GM23338 (cell line): ENCODE measurements around the gene CKB.

Source experiments
- CTCF ChIP-seq, 2 experiments: fragments of 200-600 bp in 1 of 2; sonication (generic) in 1 of 2; conservative IDR thresholded peaks; 2 replicates each; pipeline versions ENCODE4 v1.5.1 to v1.6.1; 2016 to 2017; ENCODE audit warnings: antibody characterized with exemption in 2 of 2, low read depth in 2 of 2, mild to moderate bottlenecking in 2 of 2, moderate library complexity in 1 of 2
- EZH2 ChIP-seq: fragments of 200-600 bp; sonication (generic); IDR thresholded peaks from one replicate; pipeline ENCODE4 v1.8.0; 2017; ENCODE audit warnings: antibody characterized with exemption, mild to moderate bottlenecking, low read depth; ENCODE audit not compliant: unreplicated experiment
- EZH2phosphoT487 ChIP-seq: fragments of 200-600 bp; sonication (generic); IDR thresholded peaks from one replicate; pipeline ENCODE4 v1.8.1; 2018; ENCODE audit warnings: antibody characterized with exemption; ENCODE audit not compliant: unreplicated experiment
- JUNB ChIP-seq: IDR thresholded peaks from one replicate; pipeline ENCODE4 v1.6.1; 2016; ENCODE audit warnings: antibody characterized with exemption; ENCODE audit not compliant: unreplicated experiment
- POLR2AphosphoS5 ChIP-seq: IDR thresholded peaks from 2 replicates; pipeline ENCODE4 v1.6.1; 2016; ENCODE audit warnings: antibody characterized with exemption, low read depth
- STAT1 ChIP-seq: IDR thresholded peaks from one replicate; pipeline ENCODE4 v1.6.1; 2016; ENCODE audit warnings: antibody characterized with exemption; ENCODE audit not compliant: unreplicated experiment
- ZNF331 ChIP-seq: fragments of 250-450 bp; sonication (Bioruptor Pico); IDR thresholded peaks from 2 replicates; pipeline ENCODE4 v1.5.0; 2020; ENCODE audit warnings: low read depth, mild to moderate bottlenecking, moderate library complexity
- TF ChIP-seq, protein P1 (sequence below): IDR thresholded peaks from one replicate; pipeline ENCODE4 v1.6.1; 2018; ENCODE audit warnings: antibody characterized with exemption; ENCODE audit not compliant: unreplicated experiment

DNA sequence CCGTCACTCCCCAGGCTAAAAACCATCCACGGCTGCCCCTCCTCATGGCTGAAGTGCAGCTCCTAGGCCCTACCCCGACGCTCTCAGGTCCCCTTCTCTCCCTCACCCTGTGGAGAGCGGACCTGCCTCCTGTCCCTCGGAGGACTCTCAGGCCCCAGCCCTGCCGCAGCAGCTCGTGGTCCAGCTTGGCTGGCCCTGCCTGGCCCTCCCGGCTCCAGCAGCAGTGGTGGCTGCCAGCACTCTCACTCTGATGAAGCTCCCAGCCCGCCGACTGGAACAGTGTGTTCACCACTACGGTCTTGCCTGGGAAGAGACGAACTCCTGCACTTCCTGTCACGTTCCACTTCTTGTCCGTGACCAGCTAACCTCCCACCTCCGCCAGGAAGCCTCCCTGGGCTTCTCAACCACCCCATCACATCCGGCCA is 28.7 kb upstream of the CKB start:
- TF ChIP-seq EZH2phosphoT487 = no peak
- no peak for TF ChIP-seq CTCF (conservative IDR thresholded peaks at IDR 0.05; ENCODE audit: low read depth in 2 of 2)
- no peak for TF ChIP-seq EZH2
- TF ChIP-seq STAT1 = no peak
- TF ChIP-seq POLR2AphosphoS5 = no peak
- TF ChIP-seq, protein P1, sequence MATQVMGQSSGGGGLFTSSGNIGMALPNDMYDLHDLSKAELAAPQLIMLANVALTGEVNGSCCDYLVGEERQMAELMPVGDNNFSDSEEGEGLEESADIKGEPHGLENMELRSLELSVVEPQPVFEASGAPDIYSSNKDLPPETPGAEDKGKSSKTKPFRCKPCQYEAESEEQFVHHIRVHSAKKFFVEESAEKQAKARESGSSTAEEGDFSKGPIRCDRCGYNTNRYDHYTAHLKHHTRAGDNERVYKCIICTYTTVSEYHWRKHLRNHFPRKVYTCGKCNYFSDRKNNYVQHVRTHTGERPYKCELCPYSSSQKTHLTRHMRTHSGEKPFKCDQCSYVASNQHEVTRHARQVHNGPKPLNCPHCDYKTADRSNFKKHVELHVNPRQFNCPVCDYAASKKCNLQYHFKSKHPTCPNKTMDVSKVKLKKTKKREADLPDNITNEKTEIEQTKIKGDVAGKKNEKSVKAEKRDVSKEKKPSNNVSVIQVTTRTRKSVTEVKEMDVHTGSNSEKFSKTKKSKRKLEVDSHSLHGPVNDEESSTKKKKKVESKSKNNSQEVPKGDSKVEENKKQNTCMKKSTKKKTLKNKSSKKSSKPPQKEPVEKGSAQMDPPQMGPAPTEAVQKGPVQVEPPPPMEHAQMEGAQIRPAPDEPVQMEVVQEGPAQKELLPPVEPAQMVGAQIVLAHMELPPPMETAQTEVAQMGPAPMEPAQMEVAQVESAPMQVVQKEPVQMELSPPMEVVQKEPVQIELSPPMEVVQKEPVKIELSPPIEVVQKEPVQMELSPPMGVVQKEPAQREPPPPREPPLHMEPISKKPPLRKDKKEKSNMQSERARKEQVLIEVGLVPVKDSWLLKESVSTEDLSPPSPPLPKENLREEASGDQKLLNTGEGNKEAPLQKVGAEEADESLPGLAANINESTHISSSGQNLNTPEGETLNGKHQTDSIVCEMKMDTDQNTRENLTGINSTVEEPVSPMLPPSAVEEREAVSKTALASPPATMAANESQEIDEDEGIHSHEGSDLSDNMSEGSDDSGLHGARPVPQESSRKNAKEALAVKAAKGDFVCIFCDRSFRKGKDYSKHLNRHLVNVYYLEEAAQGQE = no peak
- TF ChIP-seq JUNB = no peak
- TF ChIP-seq ZNF331 (CRISPR knock-in tag) = no peak
